ENCODE data around the gene QRICH1.

The QRICH1 gene

GRCh38 chr3:49119439-49119838 is 25.6 kb upstream of the QRICH1 start:
- no peak for DNase-seq (ENCODE audit: low spot score)

- DNase-seq (ENCODE audit: low spot score): no peak
Observed at GRCh38 chr3:49119036-49119435, 25.2 kb upstream of the QRICH1 start.

GRCh38 chr3:49112262-49112661 is 18.4 kb upstream of the QRICH1 start:
- DNase-seq (ENCODE audit: low spot score): no peak

- DNase-seq (ENCODE audit: low spot score): no peak
Observed at GRCh38 chr3:49111347-49111746, 17.5 kb upstream of the QRICH1 start.

- DNase-seq (ENCODE audit: low spot score): no peak
Observed at GRCh38 chr3:49110780-49111179, 16.9 kb upstream of the QRICH1 start.

GRCh38 chr3:49108346-49108745 is 14.5 kb upstream of the QRICH1 start:
- no peak for DNase-seq (ENCODE audit: low spot score)

GRCh38 chr3:49104427-49105291 is 10.8 kb upstream of the QRICH1 start, which contains the start of gene QARS1:
QARS1 (minus strand) TSS chr3:49104757; CDS start chr3:49104733, 24 bp downstream.
- DNase-seq (ENCODE audit: low spot score): peak; percentile 94

- no peak for DNase-seq (ENCODE audit: low spot score)
Observed at GRCh38 chr3:49104052-49104426, 10.2 kb upstream of the QRICH1 start.

- no peak for DNase-seq (ENCODE audit: low spot score)
Observed at GRCh38 chr3:49100046-49100615, 6.3 kb upstream of the QRICH1 start.

- DNase-seq (ENCODE audit: low spot score): no peak
Observed at GRCh38 chr3:49098910-49099630, 5.2 kb upstream of the QRICH1 start.

GRCh38 chr3:49098429-49098828 is 4.6 kb upstream of the QRICH1 start:
- no peak for DNase-seq (ENCODE audit: low spot score)

- peak; percentile 78 for DNase-seq (ENCODE audit: low spot score)
Observed at GRCh38 chr3:49092938-49093852, 676 bp downstream of the QRICH1 start.

- DNase-seq (ENCODE audit: low spot score): no peak
Observed at GRCh38 chr3:49081429-49081828, 12.4 kb downstream of the QRICH1 start.

- no peak for DNase-seq (ENCODE audit: low spot score)
Observed at GRCh38 chr3:49079270-49079669, 14.6 kb downstream of the QRICH1 start.

GRCh38 chr3:49076646-49077045 is 17.2 kb downstream of the QRICH1 start:
- DNase-seq (ENCODE audit: low spot score): no peak

- no peak for DNase-seq (ENCODE audit: low spot score)
Observed at GRCh38 chr3:49076116-49076515, 17.8 kb downstream of the QRICH1 start.

- DNase-seq (ENCODE audit: low spot score): no peak
Observed at GRCh38 chr3:49058011-49058410, 35.9 kb downstream of the QRICH1 start.

- no peak for DNase-seq (ENCODE audit: low spot score)
Observed at GRCh38 chr3:49057268-49057667, 36.6 kb downstream of the QRICH1 start.

- DNase-seq (ENCODE audit: low spot score): no peak
Observed at GRCh38 chr3:49054344-49054862, 39.5 kb downstream of the QRICH1 start.

- no peak for DNase-seq (ENCODE audit: low spot score)
Observed at GRCh38 chr3:49053543-49053942, 40.3 kb downstream of the QRICH1 start.

GRCh38 chr3:49035281-49035680 is 58.6 kb downstream of the QRICH1 start:
- DNase-seq (ENCODE audit: low spot score): no peak

GRCh38 chr3:49034650-49035049 is 59.2 kb downstream of the QRICH1 start:
- DNase-seq (ENCODE audit: low spot score): no peak

All from Ammon's horn (tissue), 1 donor.